Glomerular visceral epithelial cell (primary cell): ENCODE results near the gene AMY1A.
"Not testable (repeated sequence)": the region's sequence is repeated elsewhere in the genome, so short reads cannot be mapped to it uniquely, and the experiment has no call there.

ENCODE experiments used
- DNase-seq: peaks from one replicate; pipeline ENCODE4 v3.0.0-alpha.2; 2016; ENCODE audit errors: extremely low spot score

The AMY1A gene

GRCh38 chr1:103655460-103655859 lies at the start of gene AMY1A:
TSS of gene AMY1A (plus strand) at chr1:103655760. CDS start at chr1:103656331, 571 bp downstream.
- not testable (repeated sequence) for DNase-seq

- DNase-seq = no peak
These were observed 39.2 kb upstream of the AMY1A start for GRCh38 chr1:103616362-103616761.

GRCh38 chr1:103616994-103617477 lies 38.5 kb upstream of the AMY1A start, which contains the start of gene AMY2A:
TSS of gene AMY2A (plus strand) at chr1:103617427. CDS start at chr1:103617441, 14 bp downstream.
- not testable (repeated sequence) for DNase-seq

- DNase-seq = not testable (repeated sequence)
These were observed 28.1 kb upstream of the AMY1A start for GRCh38 chr1:103627436-103627835.

- not testable (repeated sequence) for DNase-seq
These were observed 14.4 kb upstream of the AMY1A start for GRCh38 chr1:103641194-103641593.

GRCh38 chr1:103643908-103644307 lies 11.7 kb upstream of the AMY1A start:
- DNase-seq = not testable (repeated sequence)

- not testable (repeated sequence) for DNase-seq
These were observed 5.3 kb upstream of the AMY1A start for GRCh38 chr1:103650305-103650704.

- DNase-seq = not testable (repeated sequence)
These were observed 4.7 kb upstream of the AMY1A start for GRCh38 chr1:103650889-103651288.

- not testable (repeated sequence) for DNase-seq
These were observed 1.4 kb upstream of the AMY1A start for GRCh38 chr1:103654133-103654532.

GRCh38 chr1:103676335-103676734 lies 20.8 kb downstream of the AMY1A start:
- not testable (repeated sequence) for DNase-seq

GRCh38 chr1:103696110-103696509 lies 40.5 kb downstream of the AMY1A start, which contains the start of gene AMY1B:
TSS of gene AMY1B (minus strand) at chr1:103696210. CDS start at chr1:103695639, 571 bp downstream.
- DNase-seq = not testable (repeated sequence)

GRCh38 chr1:103697430-103697829 lies 41.9 kb downstream of the AMY1A start:
- not testable (repeated sequence) for DNase-seq

GRCh38 chr1:103700669-103701068 lies 45.1 kb downstream of the AMY1A start:
- DNase-seq = not testable (repeated sequence)

GRCh38 chr1:103701256-103701655 lies 45.7 kb downstream of the AMY1A start:
- DNase-seq = not testable (repeated sequence)

- not testable (repeated sequence) for DNase-seq
These were observed 52.1 kb downstream of the AMY1A start for GRCh38 chr1:103707670-103708069.

- DNase-seq = not testable (repeated sequence)
These were observed 54.8 kb downstream of the AMY1A start for GRCh38 chr1:103710381-103710780.
